ENCODE results near the gene L3MBTL4. TPM values are rescaled to one million over a fixed set of nuclear protein-coding genes. Genes with fewer than 3 reads are reported as not detected.

The L3MBTL4 gene
- total and polyA plus RNA-seq, 9 of the 15 experiments (the other 6 are each of a cell fraction or from before 2014, with no cell fraction given): not detected

DNA sequence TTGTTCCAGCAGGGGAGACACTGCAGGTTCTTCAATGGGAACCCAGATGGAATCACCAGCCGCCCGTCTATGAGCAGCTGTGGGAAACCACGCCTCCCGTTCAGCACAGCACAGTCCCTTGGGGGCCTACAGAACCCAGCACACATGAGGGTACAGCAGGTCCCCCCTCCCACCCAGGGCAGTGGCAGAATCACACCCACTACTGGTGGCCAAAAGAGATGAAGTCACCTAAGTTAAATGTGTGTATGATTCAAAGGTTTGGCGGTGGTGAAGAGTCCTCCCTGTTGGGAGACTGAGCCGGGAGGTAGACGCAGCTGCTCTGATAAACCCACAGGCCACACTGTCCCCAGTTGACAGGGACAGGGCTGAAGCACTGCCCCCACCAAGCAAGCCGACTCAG, 44.3 kb downstream of the L3MBTL4 start:
- 1% methylated on average over 8 of the region's 8 CpGs for WGBS (ENCODE audit: insufficient coverage, low coverage, missing lambda C conversion rate)
- Histone ChIP-seq H3K4me2 (ENCODE audit: insufficient read depth, low read length) (no peak overlapping the region), H2AFZ (ENCODE audit: low read depth, low read length) (no peak overlapping the region), H4K20me1 (replicated peaks; ENCODE audit: control insufficient read depth, insufficient read depth, low read length) (no peaks in the 10 kb centered on the region), H3K36me3 (ENCODE audit: control insufficient read depth, insufficient read depth, low read length) (no peaks in the 10 kb centered on the region), H3K9me3 (replicated peaks; ENCODE audit: control insufficient read depth, insufficient read depth, low read depth, low read length) (no peaks in the 10 kb centered on the region), H3K9me1 (ENCODE audit: control insufficient read depth, insufficient read depth, low read length) (no peaks in the 10 kb centered on the region), H3K27me3 (ENCODE audit: control insufficient read depth in 2 of 2, insufficient read depth in 2 of 2, low read length in 2 of 2) (no peaks in the 10 kb centered on the region; a peak in 1 of 5 replicates), H3K79me2 (ENCODE audit: control insufficient read depth, insufficient read depth, low read length) (no peaks in the 10 kb centered on the region), H3K9ac (ENCODE audit: insufficient read depth in 1 of 2, low read depth in 2 of 2, low read length in 2 of 2) (no peak overlapping the region), H3K27ac (ENCODE audit: extremely low read depth, low read depth, low read length) (no peak overlapping the region), H3K4me1 (replicated peaks in 1 of 2; ENCODE audit: control insufficient read depth in 2 of 2, insufficient read depth in 2 of 2, low read length in 2 of 2) (no peaks in the 10 kb centered on the region), H3K4me3 (no peak overlapping the region)
- intact Hi-C loops (cut with micrococcal nuclease): no loop called here
- no peak for TF ChIP-seq BMI1 (IDR thresholded peaks at IDR 0.05; ENCODE audit: low read length)
- no TSS peak for BruUV-seq (replicated peaks)
- CTCF ChIA-PET (ENCODE audit: low intra/inter-chr PET ratio): no interaction called here
- no peak for DNase-seq (ENCODE audit: extremely low read depth in 1 of 4, low spot score in 3 of 4)
- ATAC-seq: no peak
- in situ Hi-C loops (cut with MboI): no loop called here
- POLR2A ChIA-PET: no interaction called here
- no peak for FAIRE-seq

DNA sequence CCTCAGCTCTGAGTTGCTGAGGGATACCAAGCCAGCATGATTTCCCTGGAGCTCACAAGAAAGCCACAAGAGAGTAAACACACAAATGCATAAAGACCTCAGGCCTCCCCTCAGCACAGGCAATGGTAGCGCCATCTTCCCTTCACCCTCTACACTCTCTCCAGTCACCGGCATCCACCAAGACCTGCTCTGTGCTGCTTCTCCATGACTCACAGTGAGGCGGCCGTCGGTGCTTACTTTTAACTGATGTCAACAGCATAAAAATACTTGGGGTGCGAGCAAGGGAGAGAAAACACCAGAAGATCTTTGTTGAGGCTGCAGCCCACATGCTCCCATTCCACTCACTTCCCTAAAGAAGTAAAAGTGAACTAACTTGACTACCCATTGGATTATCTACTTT, 46.7 kb downstream of the L3MBTL4 start:
- CTCF ChIA-PET (ENCODE audit: low intra/inter-chr PET ratio): no interaction called here
- TF ChIP-seq E2F4 (CRISPR knock-in tag; IDR thresholded peaks at IDR 0.05; ENCODE audit: low read depth): no peak
- no peak for TF ChIP-seq CHD1 (IDR thresholded peaks at IDR 0.05; ENCODE audit: low read length)
- TF ChIP-seq EHMT2 (IDR thresholded peaks at IDR 0.05): no peak
- no peak for TF ChIP-seq PCBP2 (IDR thresholded peaks at IDR 0.05; ENCODE audit: low read depth, low read length, poor library complexity, severe bottlenecking)
- TF ChIP-seq TBP (optimal IDR thresholded peaks at IDR 0.05; ENCODE audit: low read depth, low read length): no peak
- no peak for TF ChIP-seq ZNF444 (CRISPR knock-in tag; IDR thresholded peaks at IDR 0.05)
- TF ChIP-seq RHOXF2B (CRISPR knock-in tag; conservative IDR thresholded peaks at IDR 0.05): no peak
- no peak for TF ChIP-seq ZZZ3 (IDR thresholded peaks at IDR 0.05)
- TF ChIP-seq HSF4 (CRISPR knock-in tag; IDR thresholded peaks at IDR 0.05; ENCODE audit: borderline replicate concordance): no peak
- no peak for TF ChIP-seq PPARD (CRISPR knock-in tag; IDR thresholded peaks at IDR 0.05)
- no peak for TF ChIP-seq TCF7 (IDR thresholded peaks at IDR 0.05; ENCODE audit: borderline replicate concordance)
- TF ChIP-seq ZNF551 (CRISPR knock-in tag; IDR thresholded peaks at IDR 0.05): no peak

More for the DNA sequence above, 46.7 kb downstream of the L3MBTL4 start:
- H3K4me3 ChIP-seq: no peak overlapping the region
- H3K27ac ChIP-seq (ENCODE audit: extremely low read depth, low read depth, low read length): no peak overlapping the region
- H3K9me3 ChIP-seq (replicated peaks; ENCODE audit: control insufficient read depth, insufficient read depth, low read depth, low read length): no peaks in the 10 kb centered on the region
- no TSS peak for BruUV-seq (replicated peaks)
- intact Hi-C loops (cut with micrococcal nuclease): no loop called here
- POLR2A ChIA-PET: no interaction called here
- no peaks in the 10 kb centered on the region for H3K9me1 ChIP-seq (ENCODE audit: control insufficient read depth, insufficient read depth, low read length)
- FAIRE-seq (no peak), ATAC-seq (no peak), DNase-seq (ENCODE audit: extremely low read depth in 1 of 4, low spot score in 3 of 4) (no peak)
- H4K20me1 ChIP-seq (replicated peaks; ENCODE audit: control insufficient read depth, insufficient read depth, low read length): no peaks in the 10 kb centered on the region
- no peaks in the 10 kb centered on the region for H3K79me2 ChIP-seq (ENCODE audit: control insufficient read depth, insufficient read depth, low read length)
- no peak overlapping the region for H2AFZ ChIP-seq (ENCODE audit: low read depth, low read length)
- H3K27me3 ChIP-seq (ENCODE audit: control insufficient read depth in 2 of 2, insufficient read depth in 2 of 2, low read length in 2 of 2): no peaks in the 10 kb centered on the region; a peak in 1 of 5 replicates
- H3K9ac ChIP-seq (ENCODE audit: insufficient read depth in 1 of 2, low read depth in 2 of 2, low read length in 2 of 2): no peak overlapping the region
- no peaks in the 10 kb centered on the region for H3K36me3 ChIP-seq (ENCODE audit: control insufficient read depth, insufficient read depth, low read length)
- H3K4me2 ChIP-seq (ENCODE audit: insufficient read depth, low read length): no peak overlapping the region
- no peaks in the 10 kb centered on the region for H3K4me1 ChIP-seq (replicated peaks in 1 of 2; ENCODE audit: control insufficient read depth in 2 of 2, insufficient read depth in 2 of 2, low read length in 2 of 2)
- in situ Hi-C loops (cut with MboI): no loop called here
- WGBS (ENCODE audit: insufficient coverage, low coverage, missing lambda C conversion rate): 2% methylated on average over 6 of the region's 6 CpGs

Measured in K562 (cell line).